ENCODE measurements around the gene ARR3. TPM values are rescaled to one million over a fixed set of nuclear protein-coding genes. Genes with fewer than 3 reads are reported as not detected.
"Not testable (repeated sequence)": the region's sequence is repeated elsewhere in the genome, so short reads cannot be mapped to it uniquely, and the experiment has no call there.

The ARR3 gene
- polyA plus RNA-seq, 1 experiment, result not detected

GRCh38 chrX:70234355-70234754 is 33.8 kb upstream of the ARR3 start, which contains the start of gene AWAT1:
Gene AWAT1 (plus strand): TSS chrX:70234655. CDS start chrX:70234696, 41 bp downstream.
- no peaks in the 10 kb centered on the region for H3K9me3 ChIP-seq (ENCODE audit: control insufficient read depth, insufficient read depth, low read length)
- POLR2A ChIA-PET, result no interaction called here
- no peak within 1 kb of the TSS for H3K27ac ChIP-seq (ENCODE audit: low read depth, low read length)

GRCh38 chrX:70240751-70241150 is 27.4 kb upstream of the ARR3 start:
- TF ChIP-seq CTCF (IDR thresholded peaks at IDR 0.05; ENCODE audit: low read depth, low read length), result no peak
- Histone ChIP-seq H3K4me3 (ENCODE audit: low read depth, low read length) (no peak overlapping the region), H3K27me3 (ENCODE audit: control insufficient read depth, insufficient read depth, low read length) (no peaks in the 10 kb centered on the region), H3K27ac (ENCODE audit: low read depth, low read length) (no peak overlapping the region), H3K9me3 (ENCODE audit: control insufficient read depth, insufficient read depth, low read length) (no peaks in the 10 kb centered on the region)
- no peak for DNase-seq (ENCODE audit: low read depth, low spot score)
- POLR2A ChIA-PET, result no interaction called here
- CTCF ChIA-PET, result no interaction called here

More at GRCh38 chrX:70234355-70234754, 33.8 kb upstream of the ARR3 start, which contains the start of gene AWAT1:
- H3K27me3 ChIP-seq (ENCODE audit: control insufficient read depth, insufficient read depth, low read length), result no peaks in the 10 kb centered on the region
- CTCF ChIA-PET, result no interaction called here
- TF ChIP-seq CTCF (IDR thresholded peaks at IDR 0.05; ENCODE audit: low read depth, low read length), result no peak
- no peak within 1 kb of the TSS for H3K4me3 ChIP-seq (ENCODE audit: low read depth, low read length)
- no peak for DNase-seq (ENCODE audit: low read depth, low spot score)

- H3K27me3 ChIP-seq (ENCODE audit: control insufficient read depth, insufficient read depth, low read length), result no peaks in the 10 kb centered on the region
- POLR2A ChIA-PET, result no interaction called here
- no peak for TF ChIP-seq CTCF (IDR thresholded peaks at IDR 0.05; ENCODE audit: low read depth, low read length)
- H3K4me3 ChIP-seq (ENCODE audit: low read depth, low read length), result no peak overlapping the region
- H3K27ac ChIP-seq (ENCODE audit: low read depth, low read length), result no peak overlapping the region
- CTCF ChIA-PET, result no interaction called here
- H3K9me3 ChIP-seq (ENCODE audit: control insufficient read depth, insufficient read depth, low read length), result no peaks in the 10 kb centered on the region
- DNase-seq (ENCODE audit: low read depth, low spot score), result no peak
Observed at GRCh38 chrX:70241501-70241900, 26.6 kb upstream of the ARR3 start.

GRCh38 chrX:70243601-70244000 is 24.5 kb upstream of the ARR3 start:
- H3K9me3 ChIP-seq (ENCODE audit: control insufficient read depth, insufficient read depth, low read length); POLR2A ChIA-PET; H3K27me3 ChIP-seq (ENCODE audit: control insufficient read depth, insufficient read depth, low read length); H3K4me3 ChIP-seq (ENCODE audit: low read depth, low read length); DNase-seq (ENCODE audit: low read depth, low spot score); H3K27ac ChIP-seq (ENCODE audit: low read depth, low read length); CTCF ChIA-PET: not testable (repeated sequence)

- Histone ChIP-seq H3K27ac (ENCODE audit: low read depth, low read length) (no peak overlapping the region), H3K27me3 (ENCODE audit: control insufficient read depth, insufficient read depth, low read length) (no peaks in the 10 kb centered on the region), H3K4me3 (ENCODE audit: low read depth, low read length) (no peak overlapping the region), H3K9me3 (ENCODE audit: control insufficient read depth, insufficient read depth, low read length) (no peaks in the 10 kb centered on the region)
- TF ChIP-seq CTCF (IDR thresholded peaks at IDR 0.05; ENCODE audit: low read depth, low read length), result no peak
- ChIA-PET CTCF (no interaction called here), POLR2A (no interaction called here)
- DNase-seq (ENCODE audit: low read depth, low spot score), result no peak
Observed at GRCh38 chrX:70244881-70245280, 23.3 kb upstream of the ARR3 start.

- Histone ChIP-seq H3K27ac (ENCODE audit: low read depth, low read length) (no peak overlapping the region), H3K4me3 (ENCODE audit: low read depth, low read length) (no peak overlapping the region), H3K9me3 (ENCODE audit: control insufficient read depth, insufficient read depth, low read length) (no peaks in the 10 kb centered on the region), H3K27me3 (ENCODE audit: control insufficient read depth, insufficient read depth, low read length) (no peaks in the 10 kb centered on the region)
- DNase-seq (ENCODE audit: low read depth, low spot score), result no peak
- POLR2A ChIA-PET, result no interaction called here
- CTCF ChIA-PET, result no interaction called here
- TF ChIP-seq CTCF (IDR thresholded peaks at IDR 0.05; ENCODE audit: low read depth, low read length), result no peak
Observed at GRCh38 chrX:70247252-70247651, 20.9 kb upstream of the ARR3 start.

Data from AG04450 (cell line).